Panc1 (cell line): ENCODE results near the gene MAN2A2.

Experiments used
- CTCF ChIP-seq: fragments of 450-650 bp; IDR thresholded peaks from 2 replicates; pipeline ENCODE4 v1.5.1; 2017; ENCODE audit warnings: mild to moderate bottlenecking
- POLR2AphosphoS5 ChIP-seq: IDR thresholded peaks from 2 replicates; pipeline ENCODE4 v1.6.1; 2012; ENCODE audit warnings: mild to moderate bottlenecking, low read depth, low read length, moderate library complexity
- TCF7L2 ChIP-seq: IDR thresholded peaks from 2 replicates; pipeline ENCODE4 v1.6.1; 2011; ENCODE audit warnings: mild to moderate bottlenecking, low read depth, low read length, inconsistent platforms
- TF ChIP-seq, protein P1 (sequence below), 2 experiments: IDR thresholded peaks; 2 replicates each; pipeline ENCODE4 v1.6.1; 2011 to 2012; ENCODE audit warnings: low read depth in 2 of 2, control low read depth in 1 of 2, low read length in 1 of 2, mild to moderate bottlenecking in 1 of 2, moderate library complexity in 1 of 2; ENCODE audit not compliant: insufficient read depth in 1 of 2

- TF ChIP-seq CTCF (no peak), TCF7L2 (no peak), POLR2AphosphoS5 (no peak)
- TF ChIP-seq, protein P1, sequence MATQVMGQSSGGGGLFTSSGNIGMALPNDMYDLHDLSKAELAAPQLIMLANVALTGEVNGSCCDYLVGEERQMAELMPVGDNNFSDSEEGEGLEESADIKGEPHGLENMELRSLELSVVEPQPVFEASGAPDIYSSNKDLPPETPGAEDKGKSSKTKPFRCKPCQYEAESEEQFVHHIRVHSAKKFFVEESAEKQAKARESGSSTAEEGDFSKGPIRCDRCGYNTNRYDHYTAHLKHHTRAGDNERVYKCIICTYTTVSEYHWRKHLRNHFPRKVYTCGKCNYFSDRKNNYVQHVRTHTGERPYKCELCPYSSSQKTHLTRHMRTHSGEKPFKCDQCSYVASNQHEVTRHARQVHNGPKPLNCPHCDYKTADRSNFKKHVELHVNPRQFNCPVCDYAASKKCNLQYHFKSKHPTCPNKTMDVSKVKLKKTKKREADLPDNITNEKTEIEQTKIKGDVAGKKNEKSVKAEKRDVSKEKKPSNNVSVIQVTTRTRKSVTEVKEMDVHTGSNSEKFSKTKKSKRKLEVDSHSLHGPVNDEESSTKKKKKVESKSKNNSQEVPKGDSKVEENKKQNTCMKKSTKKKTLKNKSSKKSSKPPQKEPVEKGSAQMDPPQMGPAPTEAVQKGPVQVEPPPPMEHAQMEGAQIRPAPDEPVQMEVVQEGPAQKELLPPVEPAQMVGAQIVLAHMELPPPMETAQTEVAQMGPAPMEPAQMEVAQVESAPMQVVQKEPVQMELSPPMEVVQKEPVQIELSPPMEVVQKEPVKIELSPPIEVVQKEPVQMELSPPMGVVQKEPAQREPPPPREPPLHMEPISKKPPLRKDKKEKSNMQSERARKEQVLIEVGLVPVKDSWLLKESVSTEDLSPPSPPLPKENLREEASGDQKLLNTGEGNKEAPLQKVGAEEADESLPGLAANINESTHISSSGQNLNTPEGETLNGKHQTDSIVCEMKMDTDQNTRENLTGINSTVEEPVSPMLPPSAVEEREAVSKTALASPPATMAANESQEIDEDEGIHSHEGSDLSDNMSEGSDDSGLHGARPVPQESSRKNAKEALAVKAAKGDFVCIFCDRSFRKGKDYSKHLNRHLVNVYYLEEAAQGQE (IDR thresholded peaks at IDR 0.05; ENCODE audit: insufficient read depth in 1 of 2, low read depth in 2 of 2, low read length in 1 of 2), result no peak
These were observed 9.6 kb downstream of the MAN2A2 start for GRCh38 chr15:90912770-90913075.
